Progenitor cell of endocrine pancreas (in vitro differentiated cells): ENCODE results near the gene POU5F1. TPM values are rescaled to one million over a fixed set of nuclear protein-coding genes. Genes with fewer than 3 reads are reported as not detected.
A peak's percentile ranks its signal among the peaks of the same experiment; 100 is the strongest.
"Not testable (repeated sequence)": the region's sequence is repeated elsewhere in the genome, so short reads cannot be mapped to it uniquely, and the experiment has no call there.

ENCODE experiments used
- DNase-seq: peaks from one replicate; pipeline ENCODE4 v3.0.0; 2021; ENCODE audit warnings: low spot score; ENCODE audit not compliant: unreplicated experiment
- H3K27ac Mint-ChIP-seq: 2 replicates; pipeline ENCODE4 v1.8.0; 2021; ENCODE audit warnings: mild to moderate bottlenecking, moderate library complexity, mixed read lengths
- H3K27me3 Mint-ChIP-seq: 2 replicates; pipeline ENCODE4 v1.8.0; 2021; ENCODE audit warnings: mixed read lengths
- H3K36me3 Mint-ChIP-seq: 2 replicates; pipeline ENCODE4 v1.8.0; 2022; ENCODE audit warnings: mixed read lengths; ENCODE audit not compliant: insufficient read depth
- H3K4me1 Mint-ChIP-seq: 2 replicates; pipeline ENCODE4 v1.8.0; 2021; ENCODE audit warnings: low read depth, mixed read lengths
- H3K4me3 Mint-ChIP-seq: 2 replicates; pipeline ENCODE4 v1.8.0; 2021; ENCODE audit warnings: low read depth, mild to moderate bottlenecking, moderate library complexity, mixed read lengths
- H3K9me3 Mint-ChIP-seq: 2 replicates; pipeline ENCODE4 v1.8.0; 2021; ENCODE audit warnings: low read depth, mixed read lengths
- total RNA-seq: library from RNA; stranded (reverse); gene quantifications from 2 replicates; pipeline ENCODE4 v1.2.1, GENCODE V29; 2021
- TF ChIP-seq, protein P1 (sequence below): fragments of 200-600 bp; sonication (generic); IDR thresholded peaks from one replicate; pipeline ENCODE4 v1.5.0; 2021; ENCODE audit warnings: antibody characterized with exemption, mild to moderate bottlenecking; ENCODE audit not compliant: unreplicated experiment

The POU5F1 gene
- total RNA-seq, 1 donor from 2014 or later: 1.6 TPM

DNA sequence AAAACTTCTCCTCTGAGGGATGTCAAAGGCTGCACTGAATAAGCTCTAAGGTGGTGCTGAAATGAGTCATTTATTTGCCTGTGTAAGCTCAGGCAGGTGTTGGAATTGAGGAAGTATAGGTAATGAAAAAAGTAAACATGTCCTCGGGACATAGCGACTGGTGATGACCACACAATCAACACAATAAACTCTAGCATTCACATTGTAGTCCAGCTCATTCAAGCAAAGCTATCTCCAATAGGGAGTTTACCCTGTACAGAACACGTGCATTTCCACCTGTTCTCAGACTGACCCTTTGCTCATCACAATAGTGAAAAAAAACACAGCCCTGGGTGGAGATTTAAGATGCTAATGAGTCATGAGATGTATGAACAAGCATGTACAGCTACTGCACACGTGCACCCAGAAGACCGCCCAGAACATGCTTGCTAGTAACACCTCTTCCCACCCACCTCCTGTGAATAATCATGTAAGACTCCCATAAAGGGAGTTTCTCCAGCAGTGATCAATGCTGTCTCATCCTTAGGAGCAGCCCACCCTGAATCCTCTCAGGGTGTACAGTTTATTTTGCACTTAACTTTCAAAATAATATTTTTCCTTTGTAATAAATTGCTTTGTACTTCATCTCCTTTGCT, 33.0 kb upstream of the POU5F1 start:
- Mint-ChIP-seq H3K27me3 (peaks cover 3% of the 10 kb centered on the region), H3K27ac (peak overlapping the region; percentile 82), H3K9me3 (no peaks in the 10 kb centered on the region), H3K4me3 (no peak overlapping the region), H3K36me3 (no peaks in the 10 kb centered on the region), H3K4me1 (peaks cover 9% of the 10 kb centered on the region)
- TF ChIP-seq, protein P1, sequence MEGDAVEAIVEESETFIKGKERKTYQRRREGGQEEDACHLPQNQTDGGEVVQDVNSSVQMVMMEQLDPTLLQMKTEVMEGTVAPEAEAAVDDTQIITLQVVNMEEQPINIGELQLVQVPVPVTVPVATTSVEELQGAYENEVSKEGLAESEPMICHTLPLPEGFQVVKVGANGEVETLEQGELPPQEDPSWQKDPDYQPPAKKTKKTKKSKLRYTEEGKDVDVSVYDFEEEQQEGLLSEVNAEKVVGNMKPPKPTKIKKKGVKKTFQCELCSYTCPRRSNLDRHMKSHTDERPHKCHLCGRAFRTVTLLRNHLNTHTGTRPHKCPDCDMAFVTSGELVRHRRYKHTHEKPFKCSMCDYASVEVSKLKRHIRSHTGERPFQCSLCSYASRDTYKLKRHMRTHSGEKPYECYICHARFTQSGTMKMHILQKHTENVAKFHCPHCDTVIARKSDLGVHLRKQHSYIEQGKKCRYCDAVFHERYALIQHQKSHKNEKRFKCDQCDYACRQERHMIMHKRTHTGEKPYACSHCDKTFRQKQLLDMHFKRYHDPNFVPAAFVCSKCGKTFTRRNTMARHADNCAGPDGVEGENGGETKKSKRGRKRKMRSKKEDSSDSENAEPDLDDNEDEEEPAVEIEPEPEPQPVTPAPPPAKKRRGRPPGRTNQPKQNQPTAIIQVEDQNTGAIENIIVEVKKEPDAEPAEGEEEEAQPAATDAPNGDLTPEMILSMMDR: no peak
- DNase-seq: no peak

DNA sequence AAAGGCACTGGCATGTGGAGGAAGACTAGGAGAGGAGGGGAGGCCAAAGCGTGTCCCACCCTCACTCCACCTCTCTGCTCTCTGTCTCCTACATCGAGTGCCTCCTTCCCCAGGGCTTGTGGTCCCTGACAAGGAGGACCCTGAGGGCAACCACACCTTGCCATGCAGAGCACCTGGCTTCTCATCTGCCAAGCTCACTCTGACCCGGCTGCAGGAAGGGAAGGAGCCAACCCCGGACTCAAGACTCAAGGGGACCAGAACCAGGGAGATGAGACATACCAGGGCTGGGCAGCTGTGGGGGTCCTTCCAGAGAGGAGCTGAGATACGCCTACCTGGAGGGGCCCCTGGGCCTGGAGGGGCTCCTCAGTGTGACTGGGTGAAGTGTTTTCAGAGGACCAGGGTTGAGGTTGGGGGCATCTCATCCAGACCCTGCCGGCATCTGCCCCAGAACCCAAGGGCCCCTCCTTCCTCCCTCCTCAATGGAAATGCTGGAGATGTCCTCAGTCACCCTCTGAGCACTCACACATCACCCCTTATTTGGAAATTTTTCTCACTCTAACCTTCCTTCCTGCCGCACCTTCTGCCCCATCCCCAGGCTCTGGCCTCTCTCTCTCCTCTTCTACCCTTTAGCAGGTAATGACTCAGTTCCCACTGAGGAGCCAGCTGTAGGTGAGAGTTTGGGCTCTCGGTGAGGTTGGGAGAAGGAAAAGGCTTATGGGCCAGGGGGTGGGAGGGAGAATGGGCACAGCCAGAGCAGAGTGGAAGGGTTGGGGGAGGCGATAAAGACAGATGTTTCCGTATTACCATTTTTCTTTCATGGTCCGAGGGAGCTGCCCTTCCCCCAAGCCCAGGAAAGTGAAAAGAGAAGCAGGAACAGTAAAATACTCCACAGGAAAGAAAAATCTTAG, 32.0 kb upstream of the POU5F1 start:
- TF ChIP-seq, protein P1: no peak
- H3K4me3 Mint-ChIP-seq: no peak overlapping the region
- DNase-seq: no peak
- no peaks in the 10 kb centered on the region for H3K9me3 Mint-ChIP-seq
- no peaks in the 10 kb centered on the region for H3K27me3 Mint-ChIP-seq
- H3K27ac Mint-ChIP-seq: peak overlapping the region; percentile 45
- peaks cover 9% of the 10 kb centered on the region for H3K4me1 Mint-ChIP-seq
- H3K36me3 Mint-ChIP-seq: no peaks in the 10 kb centered on the region

DNA sequence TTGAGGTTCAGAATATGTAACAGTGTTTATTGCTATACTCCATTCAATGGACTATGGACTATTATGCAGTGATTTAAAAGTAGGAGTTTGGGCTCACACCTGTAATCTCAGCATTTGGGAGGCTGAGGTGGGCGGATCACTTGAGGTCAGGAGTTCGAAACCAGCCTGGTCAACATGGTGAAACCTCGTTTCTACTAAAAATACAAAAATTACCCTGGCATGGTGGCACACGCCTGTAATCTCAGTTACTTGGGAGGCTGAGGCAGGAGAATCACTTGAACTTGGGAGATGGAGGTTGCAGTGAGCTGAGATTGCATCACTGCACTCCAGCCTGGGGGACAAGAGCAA, 28.6 kb upstream of the POU5F1 start:
- H3K4me3 Mint-ChIP-seq, H3K27me3 Mint-ChIP-seq, H3K36me3 Mint-ChIP-seq, H3K9me3 Mint-ChIP-seq, DNase-seq, H3K4me1 Mint-ChIP-seq, H3K27ac Mint-ChIP-seq: not testable (repeated sequence)

DNA sequence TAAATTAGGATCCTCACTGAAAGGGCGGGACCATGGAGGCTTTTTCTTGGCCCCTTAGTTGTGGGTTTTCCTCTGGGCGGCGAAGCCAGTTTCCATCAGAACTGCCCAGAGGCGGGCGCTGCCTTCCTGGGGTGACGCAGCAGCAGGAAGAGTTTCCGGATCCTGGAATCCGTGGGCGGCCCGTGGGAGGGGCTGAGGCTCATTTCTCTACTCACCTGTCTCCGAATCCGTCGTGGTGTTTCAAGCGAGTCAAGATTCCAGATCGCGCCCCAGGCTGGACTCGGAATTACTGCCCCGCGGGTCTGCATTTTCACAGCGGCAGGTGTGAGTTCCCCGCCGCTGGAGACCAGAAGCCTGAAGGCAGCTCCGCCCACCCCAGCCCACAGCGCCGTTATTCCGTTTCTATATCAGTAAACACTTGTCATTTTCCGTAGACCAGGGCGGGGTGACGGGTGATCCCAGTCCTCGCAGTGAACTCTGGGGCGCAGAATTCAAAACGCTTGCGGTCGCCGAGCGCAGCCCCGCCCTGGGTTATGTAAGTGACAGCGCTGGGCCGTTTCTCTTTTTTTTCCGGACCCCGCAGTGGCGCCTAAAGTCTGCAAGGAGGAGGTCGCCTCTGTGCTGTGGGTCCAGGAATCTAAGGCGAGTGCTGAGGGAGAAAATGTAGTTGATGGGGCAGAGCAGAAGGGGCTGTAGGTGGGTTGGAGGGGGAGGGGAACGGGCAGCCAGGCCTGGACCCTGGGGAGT, 27.2 kb upstream of the POU5F1 start:
- Mint-ChIP-seq H3K4me1 (peaks cover 3% of the 10 kb centered on the region), H3K27ac (peak overlapping the region; percentile 95), H3K9me3 (peaks cover 3% of the 10 kb centered on the region), H3K27me3 (no peaks in the 10 kb centered on the region), H3K36me3 (peaks cover 2% of the 10 kb centered on the region), H3K4me3 (peak overlapping the region; percentile 87)
- TF ChIP-seq, protein P1: no peak
- DNase-seq: peak; percentile 48

DNA sequence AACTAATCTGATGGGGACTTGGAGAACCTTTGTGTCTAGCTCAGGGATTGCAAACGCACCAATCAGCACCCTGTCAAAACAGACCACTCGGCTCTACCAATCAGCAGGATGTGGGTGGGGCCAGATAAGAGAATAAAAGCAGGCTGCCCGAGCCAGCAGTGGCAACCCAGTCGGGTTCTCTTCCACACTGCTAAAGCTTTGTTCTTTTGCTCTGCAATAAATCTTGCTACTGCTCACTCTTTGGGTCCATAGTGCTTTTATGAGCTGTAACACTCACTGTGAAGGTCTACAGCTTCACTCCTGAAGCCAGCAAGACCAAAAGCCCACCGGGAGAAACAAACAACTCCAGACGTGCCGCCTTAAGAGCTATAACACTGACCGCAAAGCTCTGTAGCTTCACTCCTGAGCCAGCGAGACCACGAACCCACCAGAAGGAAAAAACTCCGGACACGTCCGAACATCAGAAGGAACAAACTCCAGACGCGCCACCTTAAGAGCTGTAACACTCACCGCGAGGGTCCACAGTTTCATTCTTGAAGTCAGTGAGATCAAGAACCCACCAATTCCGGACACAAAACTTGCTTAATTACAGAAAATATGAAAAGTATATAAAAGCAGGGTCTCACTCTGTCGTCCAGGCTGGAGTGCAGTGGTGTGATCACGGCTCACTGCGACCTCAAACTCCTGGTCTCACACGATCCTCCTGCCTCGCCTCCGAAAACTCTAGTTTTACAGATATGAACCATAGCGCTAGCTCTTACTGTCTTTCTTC, 26.0 kb upstream of the POU5F1 start:
- not testable (repeated sequence) for DNase-seq, H3K36me3 Mint-ChIP-seq, H3K27me3 Mint-ChIP-seq, H3K9me3 Mint-ChIP-seq, H3K4me1 Mint-ChIP-seq
- Mint-ChIP-seq H3K4me3 (peak overlapping the region; percentile 87), H3K27ac (peak overlapping the region; percentile 95)

DNA sequence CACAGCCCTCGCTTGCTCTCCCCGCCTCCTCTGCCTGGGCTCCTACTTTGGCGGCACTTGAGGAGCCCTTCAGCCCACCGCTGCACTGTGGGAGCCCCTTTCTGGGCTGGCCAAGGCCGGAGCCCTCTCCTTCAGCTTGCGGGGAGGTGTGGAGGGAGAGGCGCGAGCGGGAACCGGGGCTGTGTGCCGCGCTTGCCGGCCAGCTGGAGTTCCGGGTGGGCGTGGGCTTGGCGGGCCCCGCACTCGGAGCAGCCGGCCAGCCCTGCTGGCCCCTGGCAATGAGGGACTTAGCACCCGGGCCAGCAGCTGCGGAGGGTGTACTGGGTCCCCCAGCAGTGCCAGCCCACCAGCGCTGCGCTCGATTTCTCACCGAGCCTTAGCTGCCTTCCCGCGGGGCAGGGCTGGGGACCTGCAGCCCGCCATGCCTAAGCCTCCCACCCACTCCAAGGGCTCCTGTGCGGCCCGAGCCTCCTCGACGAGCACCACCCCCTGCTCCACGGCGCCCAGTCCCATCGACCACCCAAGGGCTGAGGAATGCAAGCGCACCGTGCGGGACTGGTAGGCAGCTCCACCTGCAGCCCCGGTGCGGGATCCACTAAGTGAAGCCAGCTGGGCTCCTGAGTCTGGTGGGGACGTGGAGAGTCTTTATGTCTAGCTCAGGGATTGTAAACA, 25.0 kb upstream of the POU5F1 start:
- not testable (repeated sequence) for H3K27me3 Mint-ChIP-seq, H3K4me1 Mint-ChIP-seq, DNase-seq, H3K27ac Mint-ChIP-seq, H3K9me3 Mint-ChIP-seq, H3K4me3 Mint-ChIP-seq, H3K36me3 Mint-ChIP-seq
